ENCODE results near the gene LRIF1. TPM values are rescaled to one million over a fixed set of nuclear protein-coding genes. Genes with fewer than 3 reads are reported as not detected.

LRIF1 gene, protein sequence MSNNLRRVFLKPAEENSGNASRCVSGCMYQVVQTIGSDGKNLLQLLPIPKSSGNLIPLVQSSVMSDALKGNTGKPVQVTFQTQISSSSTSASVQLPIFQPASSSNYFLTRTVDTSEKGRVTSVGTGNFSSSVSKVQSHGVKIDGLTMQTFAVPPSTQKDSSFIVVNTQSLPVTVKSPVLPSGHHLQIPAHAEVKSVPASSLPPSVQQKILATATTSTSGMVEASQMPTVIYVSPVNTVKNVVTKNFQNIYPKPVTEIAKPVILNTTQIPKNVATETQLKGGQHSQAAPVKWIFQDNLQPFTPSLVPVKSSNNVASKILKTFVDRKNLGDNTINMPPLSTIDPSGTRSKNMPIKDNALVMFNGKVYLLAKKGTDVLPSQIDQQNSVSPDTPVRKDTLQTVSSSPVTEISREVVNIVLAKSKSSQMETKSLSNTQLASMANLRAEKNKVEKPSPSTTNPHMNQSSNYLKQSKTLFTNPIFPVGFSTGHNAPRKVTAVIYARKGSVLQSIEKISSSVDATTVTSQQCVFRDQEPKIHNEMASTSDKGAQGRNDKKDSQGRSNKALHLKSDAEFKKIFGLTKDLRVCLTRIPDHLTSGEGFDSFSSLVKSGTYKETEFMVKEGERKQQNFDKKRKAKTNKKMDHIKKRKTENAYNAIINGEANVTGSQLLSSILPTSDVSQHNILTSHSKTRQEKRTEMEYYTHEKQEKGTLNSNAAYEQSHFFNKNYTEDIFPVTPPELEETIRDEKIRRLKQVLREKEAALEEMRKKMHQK
- 17.1 to 23.7 TPM (median 21.4 TPM) in 5 replicates for total RNA-seq (2022; extraction: Qiagen RNA extraction; ENCODE audit: low read depth)

DNA sequence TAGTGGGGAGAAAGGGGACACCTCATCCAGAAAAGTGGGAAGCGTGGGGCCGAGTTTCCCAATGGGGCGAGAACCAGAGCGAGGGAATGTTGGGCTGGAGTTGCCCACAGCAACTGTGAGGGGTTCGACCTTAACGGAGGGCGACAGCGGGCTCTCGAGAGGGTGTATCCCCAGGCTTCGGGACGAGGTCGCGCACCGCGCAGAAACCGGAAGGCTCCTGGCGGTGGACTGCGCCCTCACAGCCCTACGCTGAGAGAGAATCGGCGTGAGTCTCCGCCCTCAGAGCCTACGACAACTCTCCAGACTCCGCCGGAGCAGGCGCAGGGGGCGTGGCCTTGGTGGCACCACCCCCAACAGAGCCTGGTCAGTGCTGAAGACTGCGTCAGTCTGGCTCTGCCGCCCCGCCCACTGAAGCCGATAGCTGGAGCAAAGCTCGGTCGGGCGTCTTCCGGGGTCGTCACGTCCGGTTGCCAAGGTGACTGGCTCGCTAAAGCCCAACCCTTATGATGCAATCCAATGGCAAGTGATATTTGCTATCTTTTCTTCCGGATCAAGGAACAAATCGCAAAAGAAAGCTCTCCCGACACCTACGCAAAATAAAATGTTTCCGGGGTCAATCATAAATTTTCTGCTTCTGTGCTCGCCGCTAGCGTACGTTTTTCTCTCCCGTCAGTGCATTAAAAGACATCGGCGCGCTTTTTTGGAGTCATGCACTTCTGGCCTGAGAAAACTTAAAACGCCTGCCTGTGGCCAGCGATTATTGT, at the start of gene LRIF1:
Gene LRIF1, minus strand, starts transcription at position 232 of the 764 bp plus-strand sequence. CDS start 234 bp downstream, outside the sequence.

Other genes with a start within 250 kb of the LRIF1 start
- gene CD53, start 90.8 kb downstream of the LRIF1 start, total RNA-seq (2022; extraction: Qiagen RNA extraction; ENCODE audit: low read depth): not detected in 5 replicates
- gene DRAM2, start 176.2 kb upstream of the LRIF1 start, total RNA-seq (2022; extraction: Qiagen RNA extraction; ENCODE audit: low read depth): 18.5 to 25.0 TPM (median 19.2 TPM) in 5 replicates
- 13.1 to 14.9 TPM (median 14.1 TPM) in 5 replicates for gene CEPT1, start 176.3 kb upstream of the LRIF1 start, total RNA-seq (2022; extraction: Qiagen RNA extraction; ENCODE audit: low read depth)
- gene DENND2D, start 236.7 kb upstream of the LRIF1 start, total RNA-seq (2022; extraction: Qiagen RNA extraction; ENCODE audit: low read depth): 1.0 to 1.4 TPM (median 1.3 TPM) in 5 replicates

Data from A549 treated with DMSO at 1 μM for 4 hours (cell line).